ENCODE results near the gene BORCS5. TPM values are rescaled to one million over a fixed set of nuclear protein-coding genes. Genes with fewer than 3 reads are reported as not detected.

The BORCS5 gene
- total RNA-seq, 1 experiment from 2014 or later: 7.8 TPM

- in situ Hi-C loops (cut with HindIII; ENCODE audit: low pct_unique_long_range_greater_than_20kb, low sequenced_read_pairs) (no loop called here), intact Hi-C loops (cut with micrococcal nuclease; ENCODE audit: unreplicated experiment) (no loop called here)
- Histone ChIP-seq H3K4me1 (ENCODE audit: control insufficient read depth, insufficient read depth, low read length) (no peaks in the 10 kb centered on the region), H3K4me3 (ENCODE audit: low read depth in 2 of 2, low read length in 2 of 2) (no peak overlapping the region), H3K9me3 (ENCODE audit: control insufficient read depth, insufficient read depth, low read depth, low read length) (no peaks in the 10 kb centered on the region), H3K36me3 (ENCODE audit: control insufficient read depth, insufficient read depth, low read length) (no peaks in the 10 kb centered on the region), H3K27me3 (ENCODE audit: control insufficient read depth, insufficient read depth, low read length) (no peaks in the 10 kb centered on the region), H3K27ac (ENCODE audit: low read length) (no peak overlapping the region)
- DNase-seq (ENCODE audit: low read depth, low spot score) (no peak), ATAC-seq (no peak)
- ChIA-PET POLR2A (no interaction called here), CTCF (no interaction called here)
- TF ChIP-seq CTCF (IDR thresholded peaks at IDR 0.05) (no peak), TCF7L2 (IDR thresholded peaks at IDR 0.05; ENCODE audit: low read depth, low read length) (no peak), REST (IDR thresholded peaks at IDR 0.05; ENCODE audit: insufficient read depth in 1 of 2, low read depth in 2 of 2, low read length in 1 of 2) (no peak), SIN3A (IDR thresholded peaks at IDR 0.05; ENCODE audit: borderline replicate concordance, insufficient read depth, low read depth, low read length) (no peak), POLR2AphosphoS5 (IDR thresholded peaks at IDR 0.05; ENCODE audit: low read depth, low read length) (no peak)
- BruUV-seq (replicated peaks): no TSS peak
Measured at GRCh38 chr12:12447236-12447635, 90.4 kb downstream of the BORCS5 start.

GRCh38 chr12:12447837-12448236, 91.0 kb downstream of the BORCS5 start:
- no peak overlapping the region for H3K4me3 ChIP-seq (ENCODE audit: low read depth in 2 of 2, low read length in 2 of 2)
- no peak overlapping the region for H3K27ac ChIP-seq (ENCODE audit: low read length)
- H3K36me3 ChIP-seq (ENCODE audit: control insufficient read depth, insufficient read depth, low read length): no peaks in the 10 kb centered on the region
- intact Hi-C loops (cut with micrococcal nuclease; ENCODE audit: unreplicated experiment): no loop called here
- H3K27me3 ChIP-seq (ENCODE audit: control insufficient read depth, insufficient read depth, low read length): no peaks in the 10 kb centered on the region
- no TSS peak for BruUV-seq (replicated peaks)
- no peaks in the 10 kb centered on the region for H3K9me3 ChIP-seq (ENCODE audit: control insufficient read depth, insufficient read depth, low read depth, low read length)
- no peaks in the 10 kb centered on the region for H3K4me1 ChIP-seq (ENCODE audit: control insufficient read depth, insufficient read depth, low read length)
- in situ Hi-C loops (cut with HindIII; ENCODE audit: low pct_unique_long_range_greater_than_20kb, low sequenced_read_pairs): no loop called here
- no peak for ATAC-seq
- ChIA-PET POLR2A (no interaction called here), CTCF (no interaction called here)
- DNase-seq (ENCODE audit: low read depth, low spot score): no peak
- TF ChIP-seq POLR2AphosphoS5 (IDR thresholded peaks at IDR 0.05; ENCODE audit: low read depth, low read length): no peak
- no peak for TF ChIP-seq SIN3A (IDR thresholded peaks at IDR 0.05; ENCODE audit: borderline replicate concordance, insufficient read depth, low read depth, low read length)
- no peak for TF ChIP-seq REST (IDR thresholded peaks at IDR 0.05; ENCODE audit: insufficient read depth in 1 of 2, low read depth in 2 of 2, low read length in 1 of 2)
- TF ChIP-seq TCF7L2 (IDR thresholded peaks at IDR 0.05; ENCODE audit: low read depth, low read length): no peak
- TF ChIP-seq CTCF (IDR thresholded peaks at IDR 0.05): no peak

Measured in Panc1 (cell line).